H9 (cell line): ENCODE measurements around the gene LTB4R. TPM values are rescaled to one million over a fixed set of nuclear protein-coding genes. Genes with fewer than 3 reads are reported as not detected.

Experiments
- DNase-seq: peaks from one replicate; pipeline ENCODE4 v3.0.0-alpha.2; 2017
- H2AFZ ChIP-seq: one replicate; pipeline ENCODE4 v1.6.1; 2013; ENCODE audit warnings: mild to moderate bottlenecking, low read length, control low read depth, moderate library complexity
- H2AK5ac ChIP-seq: 2 replicates; pipeline ENCODE4 v1.6.1; 2013; ENCODE audit warnings: low read length, control low read depth, mixed read lengths; ENCODE audit not compliant: insufficient read length
- H2BK120ac ChIP-seq: one replicate; pipeline ENCODE4 v1.6.1; 2013; ENCODE audit warnings: low read depth, mild to moderate bottlenecking, low read length, control low read depth, inconsistent platforms; ENCODE audit not compliant: poor library complexity, severe bottlenecking
- H2BK12ac ChIP-seq: 2 replicates; pipeline ENCODE4 v1.6.1; 2013; ENCODE audit warnings: low read length, control low read depth, mixed read lengths, low read depth; ENCODE audit not compliant: insufficient read length
- H2BK15ac ChIP-seq: 2 replicates; pipeline ENCODE4 v1.6.1; 2013; ENCODE audit warnings: low read depth, low read length, control low read depth
- H2BK20ac ChIP-seq: one replicate; pipeline ENCODE4 v1.6.1; 2013; ENCODE audit warnings: low read depth, mild to moderate bottlenecking, low read length, control low read depth, inconsistent platforms; ENCODE audit not compliant: poor library complexity, severe bottlenecking
- H2BK5ac ChIP-seq: 2 replicates; pipeline ENCODE4 v1.6.1; 2013; ENCODE audit warnings: low read length, control low read depth, mixed read lengths; ENCODE audit not compliant: insufficient read length
- H3K14ac ChIP-seq: 2 replicates; pipeline ENCODE4 v1.6.1; 2013; ENCODE audit warnings: low read length, control low read depth; ENCODE audit not compliant: insufficient read depth
- H3K18ac ChIP-seq: 2 replicates; pipeline ENCODE4 v1.6.1; 2013; ENCODE audit warnings: low read depth, mild to moderate bottlenecking, mixed read lengths, low read length, control low read depth; ENCODE audit not compliant: insufficient read length
- H3K23ac ChIP-seq: 2 replicates; pipeline ENCODE4 v1.6.1; 2013; ENCODE audit warnings: low read length, control low read depth, mixed read lengths, low read depth; ENCODE audit not compliant: insufficient read length
- H3K23me2 ChIP-seq: 2 replicates; pipeline ENCODE4 v1.6.1; 2013; ENCODE audit warnings: low read depth, mild to moderate bottlenecking, mixed read lengths, low read length, control low read depth; ENCODE audit not compliant: insufficient read length, poor library complexity, severe bottlenecking
- H3K27ac ChIP-seq: 2 replicates; pipeline ENCODE4 v1.5.1; 2013; ENCODE audit warnings: low read length, control low read depth, mixed read lengths, low read depth; ENCODE audit not compliant: insufficient read length
- H3K27me3 ChIP-seq: 2 replicates; pipeline ENCODE4 v1.6.1; 2013; ENCODE audit warnings: low read length, control low read depth, inconsistent platforms; ENCODE audit not compliant: insufficient read depth
- H3K4ac ChIP-seq: 2 replicates; pipeline ENCODE4 v1.6.1; 2013; ENCODE audit warnings: low read depth, mild to moderate bottlenecking, control low read depth, inconsistent platforms, low read length, moderate library complexity
- H3K4me1 ChIP-seq: 2 replicates; pipeline ENCODE4 v1.6.1; 2013; ENCODE audit warnings: low read length, control low read depth, inconsistent platforms; ENCODE audit not compliant: insufficient read depth
- H3K4me2 ChIP-seq: 2 replicates; pipeline ENCODE4 v1.6.1; 2013; ENCODE audit warnings: low read length, control low read depth, mixed read lengths; ENCODE audit not compliant: insufficient read length, insufficient read depth
- H3K56ac ChIP-seq: 2 replicates; pipeline ENCODE4 v1.6.1; 2013; ENCODE audit warnings: low read depth, mild to moderate bottlenecking, mixed read lengths, low read length, control low read depth; ENCODE audit not compliant: insufficient read length
- H3K79me1 ChIP-seq: 2 replicates; pipeline ENCODE4 v1.6.1; 2013; ENCODE audit warnings: low read depth, mild to moderate bottlenecking, moderate library complexity, low read length, control low read depth, inconsistent platforms; ENCODE audit not compliant: insufficient read depth, poor library complexity, severe bottlenecking
- H3K79me2 ChIP-seq: 2 replicates; pipeline ENCODE4 v1.6.1; 2013; ENCODE audit warnings: low read length, control low read depth, inconsistent platforms; ENCODE audit not compliant: insufficient read depth
- H3K9ac ChIP-seq: 2 replicates; pipeline ENCODE4 v1.6.1; 2013; ENCODE audit warnings: low read length, control low read depth, mixed read lengths; ENCODE audit not compliant: insufficient read length; ENCODE audit errors: extremely low read depth
- H3K9me3 ChIP-seq: one replicate; pipeline ENCODE4 v1.6.1; 2013; ENCODE audit warnings: low read depth, low read length, inconsistent platforms; ENCODE audit not compliant: control insufficient read depth
- H3T11ph ChIP-seq: one replicate; pipeline ENCODE4 v1.6.1; 2013; ENCODE audit warnings: mild to moderate bottlenecking, low read length, control low read depth, inconsistent platforms
- H4K20me1 ChIP-seq: one replicate; pipeline ENCODE4 v1.6.1; 2013; ENCODE audit not compliant: control insufficient read depth, insufficient read length, insufficient read depth
- H4K5ac ChIP-seq: 2 replicates; pipeline ENCODE4 v1.6.1; 2013; ENCODE audit warnings: low read depth, mild to moderate bottlenecking, mixed read lengths, low read length, control low read depth; ENCODE audit not compliant: insufficient read length
- H4K8ac ChIP-seq: replicated peaks from 2 replicates; pipeline ENCODE4 v1.6.1; 2013; ENCODE audit warnings: low read length, control low read depth, mixed read lengths, low read depth; ENCODE audit not compliant: insufficient read length
- H4K91ac ChIP-seq: 2 replicates; pipeline ENCODE4 v1.6.1; 2013; ENCODE audit warnings: low read depth, mild to moderate bottlenecking, moderate library complexity, mixed read lengths, low read length, control low read depth; ENCODE audit not compliant: insufficient read length
- H3K27ac Mint-ChIP-seq, 3 experiments: 2 replicates in 2 of 3; 3 replicates in 1 of 3; pipeline ENCODE4 v1.8.0; 2020 to 2021; ENCODE audit warnings: mixed read lengths in 3 of 3, mild to moderate bottlenecking in 1 of 3, moderate library complexity in 1 of 3
- H3K27me3 Mint-ChIP-seq: 2 replicates; pipeline ENCODE4 v1.8.0; 2021; ENCODE audit warnings: low read depth, mild to moderate bottlenecking, moderate library complexity, mixed read lengths
- H3K36me3 Mint-ChIP-seq, 3 experiments: 2 replicates in 2 of 3; 3 replicates in 1 of 3; pipeline ENCODE4 v1.8.0; 2020 to 2021; ENCODE audit warnings: low read depth in 3 of 3, mixed read lengths in 3 of 3; ENCODE audit not compliant: insufficient read depth in 1 of 3
- H3K4me1 Mint-ChIP-seq, 2 experiments: 2 replicates each; pipeline ENCODE4 v1.8.0; 2020; ENCODE audit warnings: mixed read lengths in 2 of 2
- H3K4me3 Mint-ChIP-seq, 2 experiments: 2 replicates in 1 of 2; 3 replicates in 1 of 2; pipeline ENCODE4 v1.8.0; 2020 to 2021; ENCODE audit warnings: mild to moderate bottlenecking in 2 of 2, mixed read lengths in 2 of 2, moderate library complexity in 1 of 2
- H3K9me3 Mint-ChIP-seq, 2 experiments: 2 replicates in 1 of 2; 3 replicates in 1 of 2; pipeline ENCODE4 v1.8.0; 2020; ENCODE audit warnings: mild to moderate bottlenecking in 2 of 2, mixed read lengths in 2 of 2, moderate library complexity in 1 of 2
- CTCF ChIP-seq: fragments of 200-600 bp; sonication (generic); conservative IDR thresholded peaks from 3 replicates; pipeline ENCODE4 v1.8.0; 2021; ENCODE audit warnings: antibody characterized with exemption, mild to moderate bottlenecking
- WGBS: extraction: QIAGEN DNeasy Blood & Tissue Kit; methylation state at CpG from one replicate; pipeline ENCODE4 v1.1.7; 2013; ENCODE audit warnings: missing lambda C conversion rate, low lambda C conversion rate, mixed read lengths; ENCODE audit not compliant: insufficient read length; ENCODE audit errors: extremely low coverage; 5-methylcytosine and 5-hydroxymethylcytosine counted together
- total RNA-seq: library from RNA; stranded (reverse); gene quantifications from 2 replicates; pipeline ENCODE4 v1.2.1, GENCODE V29; 2021

Gene LTB4R
- total RNA-seq, 1 experiment from 2014 or later: 8.9 TPM

- no peak within 1 kb of the TSS for H3K23ac ChIP-seq
- no peak within 1 kb of the TSS for H3K4ac ChIP-seq
- Mint-ChIP-seq H3K27me3 (no peaks in the 10 kb centered on the region), H3K9me3 (no peaks in the 10 kb centered on the region), H3K4me1 (peaks cover 12 to 14% of the 10 kb centered on the region in 2 experiments), H3K4me3 (peak within 1 kb of the TSS; percentile 83 to 86), H3K36me3 (peaks cover 3 to 16% (median 12%) of the 10 kb centered on the region in 3 experiments; a peak in 5 of 7 replicates), H3K27ac (peak within 1 kb of the TSS; percentile 88 to 97 (median 96))
- TF ChIP-seq CTCF: peak; percentile 77
- no peaks in the 10 kb centered on the region for H3K4me1 ChIP-seq
- H2BK5ac ChIP-seq: no peak within 1 kb of the TSS
- no peaks in the 10 kb centered on the region for H4K20me1 ChIP-seq
- no peak within 1 kb of the TSS for H3T11ph ChIP-seq
- H4K8ac ChIP-seq: no peak within 1 kb of the TSS
- H4K5ac ChIP-seq: no peak within 1 kb of the TSS
- H3K9me3 ChIP-seq: no peaks in the 10 kb centered on the region
- H3K18ac ChIP-seq: peak within 1 kb of the TSS; percentile 86
- H3K27ac ChIP-seq: no peak within 1 kb of the TSS
- H3K23me2 ChIP-seq: peaks cover 8% of the 10 kb centered on the region
- peak within 1 kb of the TSS; percentile 54 for H3K9ac ChIP-seq
- no peak within 1 kb of the TSS for H2BK15ac ChIP-seq
- peak within 1 kb of the TSS; percentile 69 for H3K4me2 ChIP-seq
- no peak within 1 kb of the TSS for H2BK120ac ChIP-seq
- H3K56ac ChIP-seq: no peak within 1 kb of the TSS
- no peak within 1 kb of the TSS for H2BK20ac ChIP-seq
- no peaks in the 10 kb centered on the region for H3K79me2 ChIP-seq
- no peak within 1 kb of the TSS for H2BK12ac ChIP-seq
- DNase-seq: peak; percentile 94
- H2AFZ ChIP-seq: no peak within 1 kb of the TSS
- no peaks in the 10 kb centered on the region for H3K79me1 ChIP-seq
- H3K27me3 ChIP-seq: no peaks in the 10 kb centered on the region
- peak within 1 kb of the TSS; percentile 69; the same call in 1 of the 2 replicates for H3K14ac ChIP-seq
- no peak within 1 kb of the TSS for H4K91ac ChIP-seq
- H2AK5ac ChIP-seq: no peak within 1 kb of the TSS
- WGBS: no CpG with 5 or more reads among the region's 61 CpGs
Observed at GRCh38 chr14:24271134-24271833, 40.0 kb upstream of the LTB4R start, which contains the start of gene RABGGTA. Gene RABGGTA, minus strand, starts transcription at chr14:24271597. Its CDS starts 482 bp downstream, at chr14:24271115.
